GM12891 (cell line): ENCODE results near the gene SKIDA1.

ENCODE experiments used
- POLR2A ChIP-seq: IDR thresholded peaks from 2 replicates; pipeline ENCODE4 v1.6.1; 2011; ENCODE audit warnings: low read depth, low read length, control low read depth
- POLR2AphosphoS5 ChIP-seq: IDR thresholded peaks from 2 replicates; pipeline ENCODE4 v1.6.1; 2011; ENCODE audit warnings: low read depth, low read length, control low read depth
- SPI1 ChIP-seq: IDR thresholded peaks from 2 replicates; pipeline ENCODE4 v1.6.1; 2011; ENCODE audit warnings: low read depth, low read length, control low read depth
- TAF1 ChIP-seq: IDR thresholded peaks from 2 replicates; pipeline ENCODE4 v1.6.1; 2011; ENCODE audit warnings: low read depth, low read length, control low read depth

DNA sequence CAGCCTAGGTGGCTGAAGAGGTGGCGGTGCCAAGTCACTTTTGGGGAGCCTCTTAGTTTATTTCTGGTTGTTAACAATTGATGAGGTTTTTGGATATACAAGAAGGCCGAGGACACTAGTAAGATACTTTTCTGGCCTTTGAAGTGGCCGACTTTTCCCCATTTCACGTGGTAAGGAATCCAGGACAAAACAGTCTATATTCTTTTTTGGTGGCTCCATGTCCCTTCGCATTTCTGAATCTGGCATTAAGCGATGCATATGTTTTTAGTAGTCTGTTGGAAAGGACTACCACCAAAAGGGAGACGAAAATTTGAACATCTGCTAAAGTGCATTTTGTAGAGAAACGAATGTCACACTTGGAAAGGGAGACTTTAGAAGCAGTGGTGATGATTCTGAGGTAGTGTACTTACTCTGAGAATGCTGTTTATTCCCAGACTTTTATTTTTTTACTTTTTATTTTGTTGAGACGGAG lies 10.0 kb upstream of the SKIDA1 start:
- TF ChIP-seq POLR2AphosphoS5: no peak
- TF ChIP-seq POLR2A: no peak
- no peak for TF ChIP-seq TAF1
- TF ChIP-seq SPI1: no peak
